SK-N-MC (cell line): ENCODE results near the gene ZDHHC11.

ENCODE experiments used
- DNase-seq: peaks from one replicate; pipeline ENCODE4 v3.0.0-alpha.2; 2011; ENCODE audit warnings: low read depth, low spot score
- H3K27ac ChIP-seq: fragments of 200-600 bp; sonication (generic); 2 replicates; pipeline ENCODE4 v1.5.1; 2016; ENCODE audit warnings: mixed run types
- H3K36me3 ChIP-seq: fragments of 200-600 bp; sonication (generic); 2 replicates; pipeline ENCODE4 v1.6.1; 2017; ENCODE audit warnings: antibody characterized with exemption, low read length, mixed read lengths; ENCODE audit not compliant: insufficient read depth
- H3K4me3 ChIP-seq: fragments of 200-600 bp; sonication (generic); 2 replicates; pipeline ENCODE4 v1.5.1; 2016
- H3K9ac ChIP-seq: fragments of 200-600 bp; sonication (generic); 2 replicates; pipeline ENCODE4 v1.8.0; 2017; ENCODE audit warnings: mixed run types, mixed read lengths; ENCODE audit not compliant: insufficient read length
- H3K9me3 ChIP-seq: fragments of 200-600 bp; sonication (generic); 2 replicates; pipeline ENCODE4 v1.6.1; 2017; ENCODE audit warnings: low read depth, mild to moderate bottlenecking, antibody characterized with exemption, low read length, moderate library complexity, mixed read lengths
- EZH2 ChIP-seq: fragments of 200-600 bp; sonication (generic); IDR thresholded peaks from one replicate; pipeline ENCODE4 v1.6.1; 2017; ENCODE audit warnings: antibody characterized with exemption
- FOXP2 ChIP-seq: optimal IDR thresholded peaks from 2 replicates; pipeline ENCODE3; 2011; ENCODE audit warnings: mild to moderate bottlenecking, moderate library complexity; ENCODE audit not compliant: insufficient read depth; ENCODE audit errors: extremely low read length, control extremely low read depth
- POLR2AphosphoS5 ChIP-seq: IDR thresholded peaks from 2 replicates; pipeline ENCODE4 v1.6.1; 2012; ENCODE audit warnings: mild to moderate bottlenecking, low read depth, low read length, borderline replicate concordance

ZDHHC11 gene

GRCh38 chr5:761059-761771 is 89.6 kb downstream of the ZDHHC11 start:
- H3K27ac ChIP-seq: no peak overlapping the region
- no peaks in the 10 kb centered on the region for H3K36me3 ChIP-seq
- no peak overlapping the region for H3K9ac ChIP-seq
- no peak for DNase-seq
- no peaks in the 10 kb centered on the region for H3K9me3 ChIP-seq
- no peak overlapping the region for H3K4me3 ChIP-seq
- TF ChIP-seq FOXP2 (no peak), POLR2AphosphoS5 (no peak), EZH2 (no peak)

GRCh38 chr5:760363-761058 is 90.3 kb downstream of the ZDHHC11 start:
- Histone ChIP-seq H3K9me3 (no peaks in the 10 kb centered on the region), H3K36me3 (no peaks in the 10 kb centered on the region), H3K27ac (no peak overlapping the region), H3K4me3 (no peak overlapping the region), H3K9ac (no peak overlapping the region)
- TF ChIP-seq EZH2 (no peak), POLR2AphosphoS5 (no peak), FOXP2 (no peak)
- DNase-seq: no peak

- no peak overlapping the region for H3K4me3 ChIP-seq
Measured at GRCh38 chr5:759781-760362, 90.9 kb downstream of the ZDHHC11 start.

GRCh38 chr5:759111-759751 is 91.6 kb downstream of the ZDHHC11 start:
- Histone ChIP-seq H3K9me3 (no peaks in the 10 kb centered on the region), H3K9ac (no peak overlapping the region), H3K36me3 (no peaks in the 10 kb centered on the region), H3K27ac (no peak overlapping the region), H3K4me3 (no peak overlapping the region)
- DNase-seq: no peak
- TF ChIP-seq EZH2 (no peak), FOXP2 (no peak), POLR2AphosphoS5 (no peak)

More at GRCh38 chr5:759781-760362, 90.9 kb downstream of the ZDHHC11 start:
- H3K27ac ChIP-seq: no peak overlapping the region
- H3K9ac ChIP-seq: no peak overlapping the region
- TF ChIP-seq POLR2AphosphoS5 (no peak), EZH2 (no peak), FOXP2 (no peak)
- H3K9me3 ChIP-seq: no peaks in the 10 kb centered on the region
- no peak for DNase-seq
- H3K36me3 ChIP-seq: no peaks in the 10 kb centered on the region

GRCh38 chr5:758698-759053 is 92.1 kb downstream of the ZDHHC11 start:
- DNase-seq: no peak
- no peak overlapping the region for H3K27ac ChIP-seq
- H3K4me3 ChIP-seq: no peak overlapping the region
- TF ChIP-seq FOXP2: no peak
- TF ChIP-seq EZH2: no peak
- TF ChIP-seq POLR2AphosphoS5: no peak
- H3K9me3 ChIP-seq: no peaks in the 10 kb centered on the region
- no peaks in the 10 kb centered on the region for H3K36me3 ChIP-seq
- H3K9ac ChIP-seq: no peak overlapping the region

- H3K9ac ChIP-seq: no peak overlapping the region
- H3K27ac ChIP-seq: no peak overlapping the region
- TF ChIP-seq FOXP2 (no peak), EZH2 (no peak), POLR2AphosphoS5 (no peak)
- H3K4me3 ChIP-seq: no peak overlapping the region
- H3K9me3 ChIP-seq: no peaks in the 10 kb centered on the region
- DNase-seq: no peak
- H3K36me3 ChIP-seq: no peaks in the 10 kb centered on the region
Measured at GRCh38 chr5:757931-758697, 92.7 kb downstream of the ZDHHC11 start.

GRCh38 chr5:757346-757930 is 93.3 kb downstream of the ZDHHC11 start:
- no peak for DNase-seq
- H3K9ac ChIP-seq: no peak overlapping the region
- no peak overlapping the region for H3K4me3 ChIP-seq
- no peaks in the 10 kb centered on the region for H3K36me3 ChIP-seq
- H3K9me3 ChIP-seq: no peaks in the 10 kb centered on the region
- TF ChIP-seq FOXP2: no peak
- TF ChIP-seq EZH2: no peak
- TF ChIP-seq POLR2AphosphoS5: no peak
- no peak overlapping the region for H3K27ac ChIP-seq

GRCh38 chr5:756865-757345 is 93.9 kb downstream of the ZDHHC11 start:
- Histone ChIP-seq H3K4me3 (no peak overlapping the region), H3K9me3 (no peaks in the 10 kb centered on the region), H3K9ac (no peak overlapping the region), H3K36me3 (no peaks in the 10 kb centered on the region), H3K27ac (no peak overlapping the region)
- TF ChIP-seq FOXP2 (no peak), POLR2AphosphoS5 (no peak), EZH2 (no peak)
- no peak for DNase-seq
